ENCODE results near the gene DDX49.

GRCh38 chr19:18899624-18900560 is 19.6 kb upstream of the DDX49 start:
- TF ChIP-seq RCOR1 (IDR thresholded peaks at IDR 0.05; ENCODE audit: low read length) = no peak
- TF ChIP-seq EP300 (IDR thresholded peaks at IDR 0.05; ENCODE audit: borderline replicate concordance in 1 of 2, low read depth in 1 of 2, low read length in 1 of 2) = no peak
- no peak for TF ChIP-seq CTCF (IDR thresholded peaks at IDR 0.05)
- no peak for TF ChIP-seq TCF12 (IDR thresholded peaks at IDR 0.05)
- TF ChIP-seq GABPA (IDR thresholded peaks at IDR 0.05; ENCODE audit: low read depth) = no peak
- no peak for TF ChIP-seq FOXM1 (IDR thresholded peaks at IDR 0.05; ENCODE audit: low read depth)
- no peak for TF ChIP-seq TAF1 (IDR thresholded peaks at IDR 0.05; ENCODE audit: borderline replicate concordance, low read depth, low read length)
- TF ChIP-seq IRF3 (IDR thresholded peaks at IDR 0.05; ENCODE audit: low read depth, low read length) = no peak
- TF ChIP-seq YY1 (IDR thresholded peaks at IDR 0.05; ENCODE audit: low read depth) = no peak
- no peak for TF ChIP-seq MXI1 (IDR thresholded peaks at IDR 0.05; ENCODE audit: low read depth, low read length)
- no peak for TF ChIP-seq JUND (IDR thresholded peaks at IDR 0.05)
